ENCODE results near the gene HOXB9.

DNA sequence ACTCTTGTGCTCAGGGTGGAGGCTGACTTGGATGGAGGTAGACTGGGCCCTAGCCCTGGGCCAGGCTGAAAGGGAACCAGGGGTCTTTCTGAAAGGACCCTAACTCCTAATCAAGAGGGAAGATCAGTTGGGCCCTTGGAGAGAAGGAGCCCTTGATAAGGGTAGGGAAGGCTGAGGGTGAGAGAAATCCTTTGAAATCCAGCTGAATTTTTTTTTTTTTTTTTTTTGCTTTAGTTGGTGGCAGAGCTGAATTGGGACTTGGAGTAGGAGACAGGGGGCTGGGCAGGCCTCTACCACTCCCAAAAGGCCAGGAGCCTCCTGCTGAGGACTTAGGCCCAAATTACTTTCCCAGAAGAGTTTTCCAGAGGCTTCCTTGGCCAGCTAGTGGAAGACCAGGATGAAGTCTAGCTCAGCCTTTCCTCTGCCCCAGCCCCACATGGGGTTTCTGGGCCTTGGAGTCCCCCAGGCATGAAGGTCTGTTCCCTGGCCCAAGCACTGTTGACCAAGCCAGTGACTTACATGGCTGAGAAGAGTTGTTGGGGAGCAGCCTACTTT is 35.5 kb downstream of the HOXB9 start:
- TF ChIP-seq JUNB (CRISPR knock-in tag; conservative IDR thresholded peaks at IDR 0.05) (no peak), XRCC3 (IDR thresholded peaks at IDR 0.05) (no peak), CTCF (IDR thresholded peaks at IDR 0.05 in 2 of 3, conservative IDR thresholded peaks at IDR 0.05 in 1 of 3; ENCODE audit: insufficient read depth in 2 of 3, low read depth in 1 of 3, low read length in 3 of 3) (no peak), BACH1 (tag; IDR thresholded peaks at IDR 0.05) (no peak), ARHGAP35 (IDR thresholded peaks at IDR 0.05; ENCODE audit: partially characterized antibody) (no peak), NBN (IDR thresholded peaks at IDR 0.05; ENCODE audit: low read depth) (no peak), PHF20 (IDR thresholded peaks at IDR 0.05; ENCODE audit: partially characterized antibody) (no peak), CBFB (CRISPR knock-in tag; IDR thresholded peaks at IDR 0.05) (no peak), MNT (conservative IDR thresholded peaks at IDR 0.05) (no peak), TARDBP (IDR thresholded peaks at IDR 0.05) (no peak), EP300 (IDR thresholded peaks at IDR 0.05; ENCODE audit: low read length) (no peak)
- TF ChIP-seq, protein P1, sequence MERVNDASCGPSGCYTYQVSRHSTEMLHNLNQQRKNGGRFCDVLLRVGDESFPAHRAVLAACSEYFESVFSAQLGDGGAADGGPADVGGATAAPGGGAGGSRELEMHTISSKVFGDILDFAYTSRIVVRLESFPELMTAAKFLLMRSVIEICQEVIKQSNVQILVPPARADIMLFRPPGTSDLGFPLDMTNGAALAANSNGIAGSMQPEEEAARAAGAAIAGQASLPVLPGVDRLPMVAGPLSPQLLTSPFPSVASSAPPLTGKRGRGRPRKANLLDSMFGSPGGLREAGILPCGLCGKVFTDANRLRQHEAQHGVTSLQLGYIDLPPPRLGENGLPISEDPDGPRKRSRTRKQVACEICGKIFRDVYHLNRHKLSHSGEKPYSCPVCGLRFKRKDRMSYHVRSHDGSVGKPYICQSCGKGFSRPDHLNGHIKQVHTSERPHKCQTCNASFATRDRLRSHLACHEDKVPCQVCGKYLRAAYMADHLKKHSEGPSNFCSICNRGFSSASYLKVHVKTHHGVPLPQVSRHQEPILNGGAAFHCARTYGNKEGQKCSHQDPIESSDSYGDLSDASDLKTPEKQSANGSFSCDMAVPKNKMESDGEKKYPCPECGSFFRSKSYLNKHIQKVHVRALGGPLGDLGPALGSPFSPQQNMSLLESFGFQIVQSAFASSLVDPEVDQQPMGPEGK (CRISPR knock-in tag; IDR thresholded peaks at IDR 0.05; ENCODE audit: borderline replicate concordance) = no peak
- TF ChIP-seq, protein P2, sequence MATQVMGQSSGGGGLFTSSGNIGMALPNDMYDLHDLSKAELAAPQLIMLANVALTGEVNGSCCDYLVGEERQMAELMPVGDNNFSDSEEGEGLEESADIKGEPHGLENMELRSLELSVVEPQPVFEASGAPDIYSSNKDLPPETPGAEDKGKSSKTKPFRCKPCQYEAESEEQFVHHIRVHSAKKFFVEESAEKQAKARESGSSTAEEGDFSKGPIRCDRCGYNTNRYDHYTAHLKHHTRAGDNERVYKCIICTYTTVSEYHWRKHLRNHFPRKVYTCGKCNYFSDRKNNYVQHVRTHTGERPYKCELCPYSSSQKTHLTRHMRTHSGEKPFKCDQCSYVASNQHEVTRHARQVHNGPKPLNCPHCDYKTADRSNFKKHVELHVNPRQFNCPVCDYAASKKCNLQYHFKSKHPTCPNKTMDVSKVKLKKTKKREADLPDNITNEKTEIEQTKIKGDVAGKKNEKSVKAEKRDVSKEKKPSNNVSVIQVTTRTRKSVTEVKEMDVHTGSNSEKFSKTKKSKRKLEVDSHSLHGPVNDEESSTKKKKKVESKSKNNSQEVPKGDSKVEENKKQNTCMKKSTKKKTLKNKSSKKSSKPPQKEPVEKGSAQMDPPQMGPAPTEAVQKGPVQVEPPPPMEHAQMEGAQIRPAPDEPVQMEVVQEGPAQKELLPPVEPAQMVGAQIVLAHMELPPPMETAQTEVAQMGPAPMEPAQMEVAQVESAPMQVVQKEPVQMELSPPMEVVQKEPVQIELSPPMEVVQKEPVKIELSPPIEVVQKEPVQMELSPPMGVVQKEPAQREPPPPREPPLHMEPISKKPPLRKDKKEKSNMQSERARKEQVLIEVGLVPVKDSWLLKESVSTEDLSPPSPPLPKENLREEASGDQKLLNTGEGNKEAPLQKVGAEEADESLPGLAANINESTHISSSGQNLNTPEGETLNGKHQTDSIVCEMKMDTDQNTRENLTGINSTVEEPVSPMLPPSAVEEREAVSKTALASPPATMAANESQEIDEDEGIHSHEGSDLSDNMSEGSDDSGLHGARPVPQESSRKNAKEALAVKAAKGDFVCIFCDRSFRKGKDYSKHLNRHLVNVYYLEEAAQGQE (IDR thresholded peaks at IDR 0.05; ENCODE audit: borderline replicate concordance) = no peak
- TF ChIP-seq, protein P2 (CRISPR knock-in tag; IDR thresholded peaks at IDR 0.05; ENCODE audit: low read depth) = no peak
- TF ChIP-seq, protein P3, sequence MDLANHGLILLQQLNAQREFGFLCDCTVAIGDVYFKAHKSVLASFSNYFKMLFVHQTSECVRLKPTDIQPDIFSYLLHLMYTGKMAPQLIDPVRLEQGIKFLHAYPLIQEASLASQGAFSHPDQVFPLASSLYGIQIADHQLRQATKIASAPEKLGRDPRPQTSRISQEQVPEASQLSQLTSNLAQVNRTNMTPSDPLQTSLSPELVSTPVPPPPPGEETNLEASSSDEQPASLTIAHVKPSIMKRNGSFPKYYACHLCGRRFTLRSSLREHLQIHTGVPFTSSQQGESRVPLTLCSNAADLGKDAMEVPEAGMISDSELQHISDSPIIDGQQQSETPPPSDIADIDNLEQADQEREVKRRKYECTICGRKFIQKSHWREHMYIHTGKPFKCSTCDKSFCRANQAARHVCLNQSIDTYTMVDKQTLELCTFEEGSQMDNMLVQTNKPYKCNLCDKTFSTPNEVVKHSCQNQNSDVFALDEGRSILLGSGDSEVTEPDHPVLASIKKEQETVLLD (IDR thresholded peaks at IDR 0.05) = no peak

Data from K562 (cell line).